Activated T-cell treated with anti-CD3 and anti-CD28 coated beads for 48 hours (primary cell): ENCODE results near the gene CRIP1.

Source experiments
- DNase-seq: peaks from one replicate; pipeline ENCODE4 v3.0.0-alpha.2; 2020; ENCODE audit warnings: low read depth

The CRIP1 gene

DNA sequence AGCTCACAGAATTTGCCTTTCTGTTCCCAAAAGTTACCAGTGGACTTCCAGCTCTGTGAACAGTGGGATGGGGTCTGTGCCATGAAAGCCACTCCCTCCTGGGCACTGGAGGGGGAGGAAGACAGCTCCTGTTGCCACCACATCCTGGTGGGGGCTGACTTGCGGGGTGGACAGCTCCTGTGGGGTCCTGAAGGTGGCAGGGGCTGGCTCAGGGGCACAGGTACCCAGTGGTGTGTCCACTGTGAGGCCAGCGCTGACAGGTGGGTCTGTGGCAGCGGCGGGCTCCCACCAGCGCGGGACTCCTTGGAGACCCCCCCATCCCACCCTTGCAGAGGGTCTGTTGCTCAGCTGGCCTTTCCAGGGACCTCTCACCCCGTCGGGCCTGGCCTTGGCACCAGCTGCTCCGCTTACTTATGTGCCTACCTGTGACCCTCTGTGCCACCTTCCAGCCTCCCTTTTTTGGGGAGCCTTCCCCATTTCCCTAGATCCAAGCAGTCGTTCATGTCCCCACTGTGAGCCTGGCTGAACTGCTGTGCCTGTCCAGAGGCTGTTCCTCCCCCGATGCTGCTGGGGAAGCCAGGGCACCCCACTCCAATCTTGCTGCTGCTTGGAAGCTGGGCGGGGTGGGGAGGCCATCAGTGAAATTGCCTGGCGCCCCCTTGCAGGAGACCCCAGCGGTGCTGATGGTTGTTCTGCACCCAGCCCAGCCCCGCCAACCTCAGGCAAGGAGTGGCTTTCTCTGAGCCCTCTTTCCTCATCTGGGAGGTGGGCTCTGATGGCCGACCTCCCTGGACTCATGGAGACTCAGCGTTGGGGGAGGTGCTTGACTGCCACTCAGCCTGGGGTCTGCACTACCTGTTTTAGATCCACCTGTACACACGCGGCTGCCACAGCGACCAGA, 6.5 kb downstream of the CRIP1 start:
- DNase-seq, result no peak

DNA sequence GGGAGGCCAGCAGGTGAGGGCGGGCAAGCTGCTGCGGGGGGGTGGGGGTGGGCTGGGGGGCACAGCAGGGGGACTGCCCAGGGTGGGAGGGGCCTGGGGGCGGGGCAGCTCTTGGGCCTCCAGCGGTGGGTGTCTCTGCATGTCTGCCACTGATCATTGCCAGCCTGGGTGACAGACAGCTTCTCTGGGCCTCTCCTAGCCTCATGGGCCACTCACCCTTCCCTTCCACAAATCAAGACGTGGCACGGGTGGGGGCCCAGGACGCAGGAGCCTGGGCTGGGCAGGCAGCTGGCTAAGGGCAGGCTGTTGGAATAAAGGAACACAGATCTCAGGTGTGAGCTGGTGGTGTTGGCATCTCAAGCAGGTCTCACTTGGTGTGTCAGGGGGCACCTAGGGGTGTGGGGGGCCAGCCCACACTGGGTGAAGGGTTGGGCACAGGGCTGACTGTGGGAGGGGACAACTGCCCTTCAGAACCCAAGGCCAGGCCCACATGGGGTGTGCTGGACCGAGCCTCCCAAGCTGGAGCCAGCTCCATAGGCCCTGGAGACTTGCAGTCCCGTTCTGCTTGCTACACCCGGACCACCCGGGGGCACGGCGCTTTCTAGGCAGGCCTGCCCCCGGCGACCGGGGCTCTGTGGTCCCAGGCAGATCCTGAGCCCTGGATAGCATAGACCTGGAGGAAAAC, 7.4 kb downstream of the CRIP1 start:
- no peak for DNase-seq

- no peak for DNase-seq
These were observed 7.9 kb downstream of the CRIP1 start for GRCh38 chr14:105494606-105494929.

DNA sequence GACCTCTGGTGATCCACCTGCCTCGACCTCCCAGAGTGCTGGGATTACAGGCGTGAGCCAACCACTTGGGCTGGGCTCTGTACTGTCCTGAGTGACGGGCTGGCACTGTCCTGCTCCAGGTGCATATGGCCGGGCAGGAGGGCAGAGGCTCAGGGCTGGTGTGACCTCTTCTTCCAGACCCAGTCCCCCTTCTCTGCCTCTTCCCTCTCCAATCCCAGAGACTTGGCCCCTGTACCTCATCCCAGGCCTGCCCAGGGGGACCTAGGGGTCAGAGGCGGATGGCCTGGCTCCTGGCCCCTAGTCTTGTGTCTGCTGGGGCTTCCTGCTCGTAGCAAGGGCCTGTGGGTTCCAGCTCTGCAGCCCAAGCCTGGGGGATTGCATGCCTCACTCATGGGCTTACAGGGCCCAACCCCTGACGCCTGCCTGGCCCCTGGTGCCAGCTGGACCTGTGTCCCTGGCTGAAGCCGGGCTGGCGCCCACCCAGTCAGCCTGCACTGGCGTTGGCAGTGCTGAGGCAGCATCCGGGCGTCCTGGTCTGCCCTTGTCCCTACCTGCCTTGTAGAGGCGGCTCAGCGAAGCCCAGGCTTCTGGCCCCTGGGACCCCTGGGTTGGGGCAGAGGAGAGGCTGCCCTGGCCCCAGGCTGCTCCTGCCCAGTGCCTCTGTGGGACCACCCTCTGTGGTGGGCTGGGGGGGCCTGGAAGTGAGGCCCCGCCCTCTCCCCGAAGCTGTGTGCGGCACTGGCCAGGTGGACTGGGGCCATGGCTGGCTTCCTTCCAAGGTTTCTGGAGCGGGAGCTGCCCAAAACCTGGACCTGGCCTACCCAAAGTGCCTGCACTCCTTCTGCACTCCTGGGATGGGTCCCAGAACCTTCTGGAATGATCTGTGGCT, 8.7 kb downstream of the CRIP1 start:
- DNase-seq, result no peak

DNA sequence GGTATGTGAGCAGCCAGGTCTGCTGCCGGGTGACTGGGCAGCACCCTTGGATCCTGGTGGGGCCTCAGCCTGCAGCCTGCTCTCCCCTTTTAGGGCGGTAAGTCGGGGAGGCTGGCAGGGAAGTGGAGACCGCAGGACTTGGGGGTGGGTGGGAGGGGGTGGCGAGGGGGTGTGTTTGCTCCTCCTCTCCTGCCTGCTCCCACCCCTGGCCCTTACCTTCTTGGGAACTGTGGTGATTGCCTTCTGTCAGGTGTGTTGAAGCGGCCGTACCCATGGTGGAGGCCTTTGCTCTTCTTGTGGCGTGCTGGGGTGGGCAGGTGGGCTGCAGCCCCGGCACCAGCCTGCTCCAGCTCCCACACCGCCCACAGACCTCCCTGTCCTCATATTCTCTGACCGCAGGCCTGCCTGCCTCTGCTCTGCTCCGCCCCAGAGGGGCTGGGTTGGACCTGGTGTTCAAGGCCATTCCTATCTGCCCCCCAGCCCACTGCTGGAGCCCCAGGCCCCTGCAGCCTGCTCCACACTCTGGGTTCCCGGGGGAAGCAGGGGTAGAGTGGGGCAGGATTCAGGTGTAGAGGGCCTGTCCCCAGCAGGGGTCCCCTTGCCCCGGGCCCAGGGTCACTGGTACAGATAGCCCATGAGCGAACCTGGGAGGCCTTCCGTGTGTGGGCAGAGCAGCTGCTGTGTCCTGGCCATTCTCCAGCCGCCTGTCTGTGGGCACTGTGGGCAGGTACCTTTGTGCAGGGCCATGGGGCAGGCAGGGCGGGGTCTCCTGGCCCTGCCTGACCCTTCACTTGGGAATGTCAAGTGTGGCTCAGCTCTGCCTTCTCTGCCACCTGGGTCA, 9.5 kb downstream of the CRIP1 start:
- no peak for DNase-seq

DNA sequence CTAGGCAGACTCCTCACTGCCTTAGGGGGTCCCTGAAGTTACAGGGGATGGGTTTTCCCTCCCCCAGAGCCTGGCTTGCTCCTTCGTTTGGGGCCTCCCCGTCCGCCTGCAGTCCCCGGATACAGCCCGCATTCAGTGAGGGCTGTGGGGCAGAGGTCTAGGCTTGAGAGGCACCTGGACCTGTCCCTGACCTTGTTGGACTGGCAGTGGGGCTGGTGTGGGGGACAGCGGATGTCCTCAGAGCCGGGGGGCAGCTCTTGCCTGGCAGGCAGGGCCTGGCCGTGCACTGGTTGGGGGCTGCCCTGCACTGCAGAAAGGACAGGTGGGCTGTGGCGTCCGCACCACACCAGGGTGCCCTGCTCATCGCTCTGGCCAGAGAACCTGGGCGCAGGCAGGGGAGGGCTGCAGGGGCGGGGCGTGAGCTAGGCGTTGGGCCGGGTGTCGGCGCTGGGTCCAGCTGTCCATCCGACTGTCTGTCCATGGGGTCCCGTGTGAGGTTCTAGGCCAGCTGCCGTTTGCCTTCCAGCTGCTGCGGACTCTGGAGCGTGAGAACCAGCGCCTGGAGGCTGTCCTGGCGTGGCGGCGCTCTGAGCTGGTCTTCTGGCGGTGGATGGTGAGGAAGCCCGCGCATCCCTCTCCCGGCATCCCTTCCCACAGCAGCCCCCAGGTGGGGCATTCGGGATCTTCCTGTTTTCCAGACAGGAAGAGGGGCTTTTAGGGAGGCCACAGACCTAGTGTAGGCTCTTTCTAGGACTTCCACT, 10.3 kb downstream of the CRIP1 start:
- DNase-seq, result no peak

DNA sequence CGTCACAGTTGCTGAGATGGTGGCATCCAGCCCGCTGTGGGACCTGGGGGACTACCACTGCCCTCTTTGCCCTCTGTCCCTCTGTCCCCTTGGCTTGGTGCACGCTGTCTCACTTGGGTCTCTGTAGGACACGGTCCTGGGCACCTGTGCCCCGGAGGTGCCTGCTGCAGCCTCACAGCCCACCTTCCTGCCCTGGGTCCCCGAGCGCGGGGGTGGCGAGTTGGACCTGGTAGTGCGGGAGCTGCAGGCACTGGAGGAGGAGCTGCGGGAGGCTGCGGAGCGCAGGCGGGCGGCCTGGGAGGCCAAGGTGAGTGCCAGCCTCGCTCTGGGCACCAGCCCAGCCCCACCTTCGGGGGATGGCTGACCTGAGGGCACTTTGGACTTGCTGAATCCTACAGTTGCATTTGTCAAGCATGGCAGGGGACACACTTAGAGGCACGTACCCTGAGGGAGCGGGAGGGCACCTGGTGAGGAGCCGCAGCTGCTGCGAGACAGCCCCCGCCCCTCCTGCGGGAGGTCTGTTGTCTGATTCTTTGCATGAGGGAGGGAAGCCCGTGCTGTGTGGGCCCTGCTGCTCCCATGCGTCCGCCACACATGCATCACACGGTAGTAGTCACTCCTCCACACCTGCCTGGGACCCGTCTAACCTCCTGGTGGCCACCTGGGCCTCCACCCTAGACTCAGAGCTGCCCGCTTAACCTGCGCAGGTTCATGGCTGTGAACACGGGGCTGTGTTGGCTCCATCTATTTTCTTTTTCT, 11.2 kb downstream of the CRIP1 start:
- no peak for DNase-seq

- no peak for DNase-seq
These were observed 12.0 kb downstream of the CRIP1 start for GRCh38 chr14:105498430-105499255.

DNA sequence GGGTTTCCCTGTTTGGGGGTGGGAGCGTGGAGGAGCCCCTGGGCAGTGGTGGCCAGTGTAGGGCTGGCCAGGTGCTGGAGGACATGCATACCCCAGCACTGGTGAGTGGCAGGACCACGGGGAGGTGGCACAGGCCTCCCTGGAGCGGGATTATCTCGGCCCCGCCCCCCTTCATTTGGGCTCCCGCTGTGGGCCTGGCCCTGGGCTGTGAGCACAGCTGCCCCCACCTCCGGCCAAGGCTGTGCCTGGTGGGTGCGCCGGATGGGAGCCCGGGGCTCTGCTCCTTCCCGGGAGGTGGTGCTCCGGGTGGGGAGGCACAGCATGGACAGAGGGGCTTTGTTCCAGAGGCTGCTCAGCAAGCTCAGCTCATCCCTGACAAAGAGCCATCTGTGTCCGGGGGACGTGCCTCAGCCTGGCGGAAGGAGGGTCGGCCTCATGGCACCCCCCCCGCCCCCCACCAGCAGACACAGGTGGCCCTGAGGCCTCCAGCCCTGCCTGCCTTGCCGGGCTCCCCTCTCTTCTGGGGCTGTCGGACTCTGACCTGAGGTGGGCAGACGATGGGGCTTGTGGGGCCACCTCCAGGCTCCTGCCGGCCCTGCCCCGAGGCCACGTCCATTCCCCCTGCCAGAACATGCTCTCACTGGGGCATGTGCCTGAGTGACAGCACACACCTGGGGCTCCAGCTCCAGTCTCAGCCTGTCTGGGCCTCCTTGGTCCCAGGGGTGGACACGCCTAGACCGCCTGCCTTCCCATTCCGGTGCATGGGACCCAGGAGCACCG, 12.8 kb downstream of the CRIP1 start:
- DNase-seq, result no peak

- no peak for DNase-seq
These were observed 13.5 kb downstream of the CRIP1 start for GRCh38 chr14:105500036-105500725.

DNA sequence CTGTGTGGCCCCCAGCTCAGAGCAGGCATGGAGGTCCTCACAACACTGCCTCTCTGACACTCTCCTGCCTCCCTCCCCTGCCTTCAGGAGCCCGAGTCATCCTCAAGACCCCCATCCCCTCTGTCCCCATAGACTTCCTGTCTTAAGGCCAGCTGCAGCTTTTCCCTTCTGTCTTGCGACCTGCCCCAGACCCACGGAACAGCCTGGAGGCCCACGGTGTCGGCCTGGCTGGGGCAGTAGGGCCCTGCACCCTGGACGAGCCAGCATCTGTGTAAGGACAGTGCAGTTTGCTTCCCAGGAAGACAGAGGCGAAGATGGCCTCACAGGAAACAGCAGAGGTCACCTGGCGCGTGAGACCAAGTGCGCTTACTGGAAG, 14.0 kb downstream of the CRIP1 start:
- DNase-seq, result no peak

DNA sequence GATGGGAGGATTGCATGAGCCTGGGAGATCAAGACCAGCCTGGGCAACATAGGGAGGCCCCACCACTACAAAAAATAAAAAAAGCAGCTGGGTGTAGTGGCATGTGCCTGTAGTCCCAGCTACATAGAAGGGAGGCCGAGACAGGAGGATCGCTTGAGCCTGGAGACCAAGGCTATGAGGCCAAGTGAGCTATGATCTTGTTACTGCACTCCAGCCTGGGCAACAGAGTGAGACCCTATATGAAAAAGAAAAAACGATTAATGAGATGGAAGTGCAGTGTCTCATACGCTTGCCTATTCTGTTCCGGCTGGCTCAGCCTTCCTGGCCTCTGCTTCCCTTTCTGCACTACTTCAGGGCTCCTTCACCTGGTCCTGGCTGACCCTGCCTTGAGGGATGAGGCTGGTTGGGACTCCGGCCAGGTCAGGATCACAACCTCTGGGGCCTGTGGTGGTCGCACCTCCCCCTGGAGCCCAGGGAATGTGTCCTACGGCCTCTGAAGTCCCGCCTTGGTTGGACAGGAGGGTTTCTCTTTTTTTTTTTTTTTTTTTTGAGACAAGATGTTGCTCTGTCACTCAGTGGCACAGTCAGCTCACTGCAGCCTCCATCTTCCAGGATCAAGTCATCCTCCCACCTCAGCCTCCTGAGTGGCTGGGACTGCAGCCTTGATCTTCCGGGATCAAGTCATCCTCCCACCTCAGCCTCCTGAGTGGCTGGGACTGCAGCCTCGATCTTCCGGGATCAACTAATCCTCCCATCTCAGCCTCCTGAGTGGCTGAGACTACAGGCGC, 15.0 kb downstream of the CRIP1 start:
- DNase-seq, result no peak

- no peak for DNase-seq
These were observed 16.0 kb downstream of the CRIP1 start for GRCh38 chr14:105502446-105503295.

GRCh38 chr14:105503296-105503640, 16.6 kb downstream of the CRIP1 start:
- no peak for DNase-seq

DNA sequence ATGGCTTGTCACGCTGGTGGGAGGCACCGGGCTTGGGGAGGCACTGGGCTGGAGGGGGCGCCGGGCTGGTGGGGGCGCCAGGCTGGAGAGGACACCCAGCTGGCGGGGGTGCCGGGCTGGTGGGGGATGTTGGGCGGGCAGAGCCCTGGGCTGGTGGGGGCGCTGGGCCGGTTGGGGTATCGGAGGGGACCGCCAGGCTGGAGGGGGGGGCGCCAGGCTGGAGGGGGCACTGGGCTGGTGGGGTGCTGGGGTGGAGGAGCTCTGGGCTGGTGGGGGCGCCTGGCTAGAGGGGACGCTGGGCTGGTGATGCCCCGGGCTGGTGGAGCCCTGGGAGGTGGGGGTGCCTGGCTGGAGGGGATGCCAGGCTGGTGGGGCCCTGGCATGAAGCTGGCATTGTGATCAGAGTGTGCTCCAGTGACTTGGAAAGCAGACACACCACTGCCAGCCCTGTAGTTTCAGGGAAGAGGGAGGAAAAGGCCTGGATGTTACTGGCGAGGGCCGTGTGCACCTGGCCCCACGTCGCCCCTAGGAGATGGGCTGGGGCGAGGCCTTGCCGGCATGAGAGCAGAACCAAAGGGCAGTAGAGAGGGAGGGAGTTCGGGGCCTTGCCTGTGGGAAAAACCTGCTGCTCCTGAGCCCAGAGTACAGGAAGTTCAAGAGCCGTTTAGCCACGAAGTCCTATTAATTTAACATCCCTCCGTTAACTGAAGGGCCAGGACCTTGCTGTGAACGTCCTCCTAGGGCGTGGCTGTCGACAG, 17.4 kb downstream of the CRIP1 start:
- DNase-seq, result no peak

- DNase-seq, result no peak
These were observed 18.4 kb downstream of the CRIP1 start for GRCh38 chr14:105505101-105505500.
